Activated CD4-positive, alpha-beta T cell treated with anti-CD3 and anti-CD28 coated beads for 48 hours (primary cell): ENCODE data around the gene PIEZO1.
"Not testable (repeated sequence)": the region's sequence is repeated elsewhere in the genome, so short reads cannot be mapped to it uniquely, and the experiment has no call there.

Source experiments
- DNase-seq: peaks from one replicate; pipeline ENCODE4 v3.0.0-alpha.2; 2020

The PIEZO1 gene

GRCh38 chr16:88780142-88781062 is 4.6 kb downstream of the PIEZO1 start:
- no peak for DNase-seq

- DNase-seq: no peak
Observed at GRCh38 chr16:88779406-88780141, 5.4 kb downstream of the PIEZO1 start.

- DNase-seq: no peak
Observed at GRCh38 chr16:88778541-88779065, 6.4 kb downstream of the PIEZO1 start.

GRCh38 chr16:88778271-88778525 is 6.8 kb downstream of the PIEZO1 start:
- DNase-seq: no peak

GRCh38 chr16:88777471-88778270 is 7.3 kb downstream of the PIEZO1 start:
- no peak for DNase-seq

- DNase-seq: no peak
Observed at GRCh38 chr16:88775825-88776224, 9.2 kb downstream of the PIEZO1 start.

GRCh38 chr16:88774544-88775393 is 10.3 kb downstream of the PIEZO1 start:
- no peak for DNase-seq

GRCh38 chr16:88773812-88774291 is 11.2 kb downstream of the PIEZO1 start:
- DNase-seq: no peak

GRCh38 chr16:88772871-88773811 is 11.9 kb downstream of the PIEZO1 start:
- DNase-seq: no peak

GRCh38 chr16:88771781-88772180 is 13.2 kb downstream of the PIEZO1 start:
- DNase-seq: not testable (repeated sequence)

GRCh38 chr16:88771294-88771772 is 13.7 kb downstream of the PIEZO1 start:
- DNase-seq: no peak

GRCh38 chr16:88770461-88771293 is 14.3 kb downstream of the PIEZO1 start:
- peak; percentile 37 for DNase-seq

- peak; percentile 56 for DNase-seq
Observed at GRCh38 chr16:88769617-88770460, 15.2 kb downstream of the PIEZO1 start.

GRCh38 chr16:88768071-88768783 is 16.8 kb downstream of the PIEZO1 start:
- no peak for DNase-seq

- DNase-seq: no peak
Observed at GRCh38 chr16:88767546-88768070, 17.4 kb downstream of the PIEZO1 start.

GRCh38 chr16:88766975-88767374 is 18.0 kb downstream of the PIEZO1 start:
- DNase-seq: no peak

- no peak for DNase-seq
Observed at GRCh38 chr16:88764913-88765349, 20.1 kb downstream of the PIEZO1 start.

- DNase-seq: no peak
Observed at GRCh38 chr16:88764080-88764479, 20.9 kb downstream of the PIEZO1 start.
